HepG2 (cell line): Measurements from ENCODE around the gene PSD4. TPM values are rescaled to one million over a fixed set of nuclear protein-coding genes. Genes with fewer than 3 reads are reported as not detected.

Source experiments
- ARID2 ChIP-seq: sonication (generic); formaldehyde crosslinking; IDR thresholded peaks from 2 replicates; pipeline ENCODE4 v1.8.1; 2022; ENCODE audit warnings: mild to moderate bottlenecking, missing genetic modification reagents, borderline replicate concordance
- NFE2L1 ChIP-seq: sonication (generic); formaldehyde crosslinking; IDR thresholded peaks from 2 replicates; pipeline ENCODE4 v1.4.0; 2020; ENCODE audit warnings: missing genetic modification reagents, mild to moderate bottlenecking, borderline replicate concordance
- RFXAP ChIP-seq: sonication (generic); formaldehyde crosslinking; IDR thresholded peaks from 2 replicates; pipeline ENCODE4 v1.4.0; 2020; ENCODE audit warnings: missing genetic modification reagents, borderline replicate concordance
- ZFP62 ChIP-seq: sonication (generic); formaldehyde crosslinking; IDR thresholded peaks from 2 replicates; pipeline ENCODE4 v1.4.0; 2020; ENCODE audit warnings: missing genetic modification reagents
- ZNF143 ChIP-seq: sonication (generic); formaldehyde crosslinking; IDR thresholded peaks from 2 replicates; pipeline ENCODE4 v1.4.0; 2020; ENCODE audit warnings: missing genetic modification reagents
- ZNF407 ChIP-seq: sonication (generic); formaldehyde crosslinking; IDR thresholded peaks from one replicate; pipeline ENCODE4 v1.5.1; 2020; ENCODE audit warnings: mild to moderate bottlenecking, missing genetic modification reagents; ENCODE audit errors: not compliant biosample characterization
- ZNF432 ChIP-seq: sonication (generic); formaldehyde crosslinking; IDR thresholded peaks from 2 replicates; pipeline ENCODE4 v1.5.0; 2020; ENCODE audit warnings: missing genetic modification reagents, mild to moderate bottlenecking, borderline replicate concordance
- polyA plus RNA-seq, 8 experiments: library from polyadenylated mRNA; depleted of rRNA in 3 of 8; stranded (reverse) in 7 of 8; unstranded in 1 of 8; fragments of >200 nt; fragmentation: Illumina TruSeq in 4 of 8; extraction: Trizol in 4 of 8; gene quantifications; 2 replicates each; pipeline versions ENCODE4 v1.2.1 to v1.2.3, GENCODE V29; 2011 to 2016; ENCODE audit warnings: low read depth in 4 of 8, missing spikeins in 1 of 8, mixed read lengths in 1 of 8; ENCODE audit not compliant: insufficient read depth in 1 of 8
- total RNA-seq, 5 experiments: library from RNA; depleted of rRNA; stranded (reverse); fragments of >200 nt; fragmentation: Illumina TruSeq; extraction: Trizol; gene quantifications; 2 replicates each; pipeline ENCODE4 v1.2.3, GENCODE V29; 2016; ENCODE audit warnings: low read depth in 1 of 5
- TF ChIP-seq, protein P1 (sequence below): sonication (generic); formaldehyde crosslinking; IDR thresholded peaks from 2 replicates; pipeline ENCODE4 v1.5.1; 2020; ENCODE audit warnings: mild to moderate bottlenecking, missing genetic modification reagents, moderate library complexity
- TF ChIP-seq, protein P2 (sequence below): sonication (generic); formaldehyde crosslinking; IDR thresholded peaks from 2 replicates; pipeline ENCODE4 v1.8.0; 2023; ENCODE audit warnings: mild to moderate bottlenecking, missing genetic modification reagents
- TF ChIP-seq, protein P3 (sequence below): sonication (generic); formaldehyde crosslinking; IDR thresholded peaks from 2 replicates; pipeline ENCODE4 v1.4.0; 2020; ENCODE audit warnings: mild to moderate bottlenecking, missing genetic modification reagents, borderline replicate concordance

The PSD4 gene
- total and polyA plus RNA-seq, 2 of the 13 experiments (the other 11 are each of a cell fraction or from before 2014, with no cell fraction given): 5.8 to 9.4 TPM

DNA sequence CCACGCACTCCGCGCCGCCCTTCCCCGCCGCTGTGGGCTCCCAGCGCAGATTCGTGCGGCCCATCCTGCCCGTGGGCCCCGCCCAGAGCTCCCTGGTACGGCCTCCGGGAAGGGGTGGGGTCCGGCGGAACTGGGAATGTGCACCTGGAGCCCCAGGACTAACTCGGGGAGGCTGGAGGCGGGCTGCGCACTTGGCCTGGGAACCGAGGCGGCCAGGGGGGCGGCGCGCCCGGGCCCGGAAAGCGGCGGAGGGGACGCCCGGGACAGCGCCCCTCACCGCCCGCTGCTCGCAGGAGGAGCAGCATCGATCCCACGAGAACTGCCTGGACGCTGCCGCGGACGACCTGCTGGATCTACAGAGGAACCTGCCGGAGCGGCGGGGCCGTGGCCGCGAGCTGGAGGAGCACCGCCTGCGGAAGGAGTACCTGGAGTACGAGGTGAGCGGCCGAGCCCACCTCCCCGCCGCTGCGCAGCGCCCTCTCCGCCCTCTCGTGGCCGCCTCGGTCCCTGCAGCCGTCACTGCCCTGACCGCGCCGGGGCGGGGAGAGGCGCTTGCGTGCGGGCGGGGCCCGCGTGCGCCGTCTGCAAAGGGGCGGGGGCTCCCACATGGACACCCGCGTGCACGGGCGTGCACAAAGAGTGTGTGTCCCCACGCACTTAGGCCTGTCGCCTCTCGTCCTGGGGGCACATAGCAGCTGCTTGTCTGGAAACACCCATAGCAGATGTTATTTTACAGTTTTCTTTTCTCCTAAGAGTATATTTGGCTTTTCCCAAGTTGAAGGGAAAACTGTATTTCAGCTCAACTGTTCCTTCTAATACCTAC lies 25.2 kb downstream of the PSD4 start (continued):
- TF ChIP-seq, protein P1, sequence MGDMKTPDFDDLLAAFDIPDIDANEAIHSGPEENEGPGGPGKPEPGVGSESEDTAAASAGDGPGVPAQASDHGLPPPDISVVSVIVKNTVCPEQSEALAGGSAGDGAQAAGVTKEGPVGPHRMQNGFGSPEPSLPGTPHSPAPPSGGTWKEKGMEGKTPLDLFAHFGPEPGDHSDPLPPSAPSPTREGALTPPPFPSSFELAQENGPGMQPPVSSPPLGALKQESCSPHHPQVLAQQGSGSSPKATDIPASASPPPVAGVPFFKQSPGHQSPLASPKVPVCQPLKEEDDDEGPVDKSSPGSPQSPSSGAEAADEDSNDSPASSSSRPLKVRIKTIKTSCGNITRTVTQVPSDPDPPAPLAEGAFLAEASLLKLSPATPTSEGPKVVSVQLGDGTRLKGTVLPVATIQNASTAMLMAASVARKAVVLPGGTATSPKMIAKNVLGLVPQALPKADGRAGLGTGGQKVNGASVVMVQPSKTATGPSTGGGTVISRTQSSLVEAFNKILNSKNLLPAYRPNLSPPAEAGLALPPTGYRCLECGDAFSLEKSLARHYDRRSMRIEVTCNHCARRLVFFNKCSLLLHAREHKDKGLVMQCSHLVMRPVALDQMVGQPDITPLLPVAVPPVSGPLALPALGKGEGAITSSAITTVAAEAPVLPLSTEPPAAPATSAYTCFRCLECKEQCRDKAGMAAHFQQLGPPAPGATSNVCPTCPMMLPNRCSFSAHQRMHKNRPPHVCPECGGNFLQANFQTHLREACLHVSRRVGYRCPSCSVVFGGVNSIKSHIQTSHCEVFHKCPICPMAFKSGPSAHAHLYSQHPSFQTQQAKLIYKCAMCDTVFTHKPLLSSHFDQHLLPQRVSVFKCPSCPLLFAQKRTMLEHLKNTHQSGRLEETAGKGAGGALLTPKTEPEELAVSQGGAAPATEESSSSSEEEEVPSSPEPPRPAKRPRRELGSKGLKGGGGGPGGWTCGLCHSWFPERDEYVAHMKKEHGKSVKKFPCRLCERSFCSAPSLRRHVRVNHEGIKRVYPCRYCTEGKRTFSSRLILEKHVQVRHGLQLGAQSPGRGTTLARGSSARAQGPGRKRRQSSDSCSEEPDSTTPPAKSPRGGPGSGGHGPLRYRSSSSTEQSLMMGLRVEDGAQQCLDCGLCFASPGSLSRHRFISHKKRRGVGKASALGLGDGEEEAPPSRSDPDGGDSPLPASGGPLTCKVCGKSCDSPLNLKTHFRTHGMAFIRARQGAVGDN (CRISPR knock-in tag): peak; percentile 94
- no peak for TF ChIP-seq ZNF432 (CRISPR knock-in tag)
- TF ChIP-seq, protein P2, sequence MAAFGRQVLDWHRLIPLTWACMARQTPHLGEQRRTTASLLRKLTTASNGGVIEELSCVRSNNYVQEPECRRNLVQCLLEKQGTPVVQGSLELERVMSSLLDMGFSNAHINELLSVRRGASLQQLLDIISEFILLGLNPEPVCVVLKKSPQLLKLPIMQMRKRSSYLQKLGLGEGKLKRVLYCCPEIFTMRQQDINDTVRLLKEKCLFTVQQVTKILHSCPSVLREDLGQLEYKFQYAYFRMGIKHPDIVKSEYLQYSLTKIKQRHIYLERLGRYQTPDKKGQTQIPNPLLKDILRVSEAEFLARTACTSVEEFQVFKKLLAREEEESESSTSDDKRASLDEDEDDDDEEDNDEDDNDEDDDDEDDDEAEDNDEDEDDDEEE (CRISPR knock-in tag): peak; percentile 73; the same call in 1 of the 2 replicates
- no peak for TF ChIP-seq ZFP62 (CRISPR knock-in tag)
- TF ChIP-seq RFXAP: peak; percentile 66; the same call in 1 of the 2 replicates
- TF ChIP-seq ARID2 (CRISPR knock-in tag): peak; percentile 32; the same call in 1 of the 2 replicates
- no peak for TF ChIP-seq NFE2L1 (CRISPR knock-in tag)
- TF ChIP-seq, protein P3, sequence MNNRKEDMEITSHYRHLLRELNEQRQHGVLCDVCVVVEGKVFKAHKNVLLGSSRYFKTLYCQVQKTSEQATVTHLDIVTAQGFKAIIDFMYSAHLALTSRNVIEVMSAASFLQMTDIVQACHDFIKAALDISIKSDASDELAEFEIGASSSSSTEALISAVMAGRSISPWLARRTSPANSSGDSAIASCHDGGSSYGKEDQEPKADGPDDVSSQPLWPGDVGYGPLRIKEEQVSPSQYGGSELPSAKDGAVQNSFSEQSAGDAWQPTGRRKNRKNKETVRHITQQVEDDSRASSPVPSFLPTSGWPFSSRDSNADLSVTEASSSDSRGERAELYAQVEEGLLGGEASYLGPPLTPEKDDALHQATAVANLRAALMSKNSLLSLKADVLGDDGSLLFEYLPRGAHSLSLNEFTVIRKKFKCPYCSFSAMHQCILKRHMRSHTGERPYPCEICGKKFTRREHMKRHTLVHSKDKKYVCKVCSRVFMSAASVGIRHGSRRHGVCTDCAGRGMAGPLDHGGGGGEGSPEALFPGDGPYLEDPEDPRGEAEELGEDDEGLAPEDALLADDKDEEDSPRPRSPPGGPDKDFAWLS (CRISPR knock-in tag): no peak
- TF ChIP-seq ZNF407 (CRISPR knock-in tag): peak; percentile 96
- no peak for TF ChIP-seq ZNF143
